Mammary epithelial cell (primary cell): Measurements from ENCODE around the gene FUCA2.

Experiments used
- EZH2 ChIP-seq: IDR thresholded peaks from 2 replicates; pipeline ENCODE4 v1.6.1; 2012; ENCODE audit warnings: low read length, inconsistent platforms, borderline replicate concordance
- TF ChIP-seq, protein P1 (sequence below), 2 donors: IDR thresholded peaks in 1 of 2; conservative IDR thresholded peaks in 1 of 2; 2 replicates each; pipeline ENCODE4 v1.5.1; 2011 to 2012; ENCODE audit warnings: inconsistent platforms in 2 of 2, low read length in 2 of 2, mild to moderate bottlenecking in 2 of 2, control low read depth in 1 of 2, low read depth in 1 of 2; ENCODE audit not compliant: insufficient read depth in 1 of 2; ENCODE audit errors: extremely low read depth in 1 of 2

DNA sequence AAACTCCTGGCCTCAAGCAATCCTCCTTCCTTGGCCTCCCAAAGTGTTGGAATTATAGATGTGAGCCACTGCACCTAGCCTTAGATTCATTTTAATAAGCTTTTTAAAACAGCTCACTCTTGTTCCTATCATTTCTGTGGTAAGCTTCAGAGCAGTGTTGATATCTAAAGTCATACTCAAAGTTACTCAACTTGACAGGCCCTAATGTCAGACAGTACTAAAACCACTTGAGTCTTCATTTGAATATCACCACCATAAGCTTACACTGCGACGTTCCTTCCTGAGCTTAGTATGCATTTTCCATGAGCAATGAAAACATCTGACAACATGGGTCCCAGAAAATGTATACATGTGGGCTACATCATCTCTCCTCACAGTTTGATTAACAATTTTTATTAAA is 6.0 kb downstream of the FUCA2 start:
- TF ChIP-seq, protein P1, sequence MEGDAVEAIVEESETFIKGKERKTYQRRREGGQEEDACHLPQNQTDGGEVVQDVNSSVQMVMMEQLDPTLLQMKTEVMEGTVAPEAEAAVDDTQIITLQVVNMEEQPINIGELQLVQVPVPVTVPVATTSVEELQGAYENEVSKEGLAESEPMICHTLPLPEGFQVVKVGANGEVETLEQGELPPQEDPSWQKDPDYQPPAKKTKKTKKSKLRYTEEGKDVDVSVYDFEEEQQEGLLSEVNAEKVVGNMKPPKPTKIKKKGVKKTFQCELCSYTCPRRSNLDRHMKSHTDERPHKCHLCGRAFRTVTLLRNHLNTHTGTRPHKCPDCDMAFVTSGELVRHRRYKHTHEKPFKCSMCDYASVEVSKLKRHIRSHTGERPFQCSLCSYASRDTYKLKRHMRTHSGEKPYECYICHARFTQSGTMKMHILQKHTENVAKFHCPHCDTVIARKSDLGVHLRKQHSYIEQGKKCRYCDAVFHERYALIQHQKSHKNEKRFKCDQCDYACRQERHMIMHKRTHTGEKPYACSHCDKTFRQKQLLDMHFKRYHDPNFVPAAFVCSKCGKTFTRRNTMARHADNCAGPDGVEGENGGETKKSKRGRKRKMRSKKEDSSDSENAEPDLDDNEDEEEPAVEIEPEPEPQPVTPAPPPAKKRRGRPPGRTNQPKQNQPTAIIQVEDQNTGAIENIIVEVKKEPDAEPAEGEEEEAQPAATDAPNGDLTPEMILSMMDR (conservative IDR thresholded peaks at IDR 0.05 in 1 of 2, IDR thresholded peaks at IDR 0.05 in 1 of 2; ENCODE audit: extremely low read depth in 1 of 2, insufficient read depth in 1 of 2, low read depth in 1 of 2, low read length in 2 of 2), result no peak
- no peak for TF ChIP-seq EZH2
